ENCODE measurements around the gene SYK.

Gene SYK

DNA sequence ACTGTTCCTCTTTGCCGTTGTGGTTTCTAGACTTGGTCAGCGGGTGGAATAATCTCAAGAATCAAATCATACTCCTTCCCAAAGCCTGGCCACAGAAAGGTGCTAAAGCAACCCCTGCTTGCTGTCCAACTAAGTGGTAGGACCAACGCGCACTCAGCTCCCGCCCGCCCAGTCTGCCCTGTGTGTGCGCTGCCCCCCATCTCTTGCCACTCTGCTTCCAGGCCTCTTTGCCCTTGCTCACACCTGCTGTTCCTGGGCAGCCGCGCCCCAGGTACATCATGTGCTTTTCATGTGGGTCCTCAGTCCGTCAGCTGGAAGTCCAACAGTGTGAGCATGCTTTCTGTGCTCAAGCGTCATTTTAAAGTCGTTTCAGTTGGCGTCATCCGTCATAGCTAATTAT, 65.5 kb downstream of the SYK start:
- peaks cover 16 to 27% of the 10 kb centered on the region in 2 experiments for H3K4me1 ChIP-seq (ENCODE audit: control insufficient read depth in 1 of 2, insufficient read depth in 1 of 2, low read depth in 1 of 2, low read length in 1 of 2)
- H3K27ac ChIP-seq = no peak overlapping the region
- peaks cover 83% of the 10 kb centered on the region for H3K36me3 ChIP-seq
- peaks cover 3% of the 10 kb centered on the region for H3K9me3 ChIP-seq
- no peak for TF ChIP-seq CTCF (IDR thresholded peaks at IDR 0.05)
- H3K4me3 ChIP-seq (ENCODE audit: low read depth in 1 of 2, low read length in 1 of 2) = no peak overlapping the region
- H3K27me3 ChIP-seq = no peaks in the 10 kb centered on the region

DNA sequence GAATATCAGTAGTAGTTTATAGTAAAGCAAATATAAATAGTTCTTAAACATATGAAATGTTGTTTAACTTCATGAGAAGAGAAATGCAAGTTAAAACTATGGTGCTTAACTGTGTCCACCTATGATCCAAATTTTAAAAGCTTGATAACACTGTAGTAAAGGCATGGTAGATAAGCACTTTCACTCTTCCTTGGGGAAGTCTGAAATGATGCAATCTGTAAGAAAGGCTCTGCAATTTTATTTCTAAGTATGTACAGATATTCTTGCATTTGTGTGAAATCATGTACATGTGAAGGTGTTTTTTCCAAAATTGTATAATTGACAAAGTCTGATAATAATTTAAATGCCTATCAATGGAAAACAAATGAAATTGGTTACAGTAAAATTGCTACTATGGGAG, 66.9 kb downstream of the SYK start:
- H3K4me1 ChIP-seq (ENCODE audit: control insufficient read depth in 1 of 2, insufficient read depth in 1 of 2, low read depth in 1 of 2, low read length in 1 of 2) = peaks cover 16 to 27% of the 10 kb centered on the region in 2 experiments
- H3K27ac ChIP-seq = peak overlapping the region; percentile 21
- peaks cover 83% of the 10 kb centered on the region for H3K36me3 ChIP-seq
- TF ChIP-seq CTCF (IDR thresholded peaks at IDR 0.05) = no peak
- H3K27me3 ChIP-seq = no peaks in the 10 kb centered on the region
- H3K9me3 ChIP-seq = peaks cover 3% of the 10 kb centered on the region
- H3K4me3 ChIP-seq (ENCODE audit: low read depth in 1 of 2, low read length in 1 of 2) = no peak overlapping the region

DNA sequence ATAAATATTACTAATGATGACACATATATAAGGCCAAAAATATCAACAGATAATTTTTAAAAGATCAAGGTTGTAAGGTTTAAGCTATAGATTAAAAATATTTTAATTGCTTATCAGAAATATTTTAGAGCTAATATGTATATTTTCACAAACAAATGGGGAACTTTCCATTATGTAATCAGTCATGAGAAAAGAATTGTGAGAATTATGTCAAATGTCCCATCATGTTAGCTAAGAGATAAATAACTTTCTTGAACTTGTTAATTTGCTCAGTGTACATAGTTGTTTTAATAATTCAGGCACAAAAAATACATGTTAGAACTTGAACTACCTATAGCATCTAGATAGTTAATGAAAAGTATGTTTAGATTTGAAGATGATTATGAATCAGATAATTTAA, 67.7 kb downstream of the SYK start:
- H3K36me3 ChIP-seq = peaks cover 83% of the 10 kb centered on the region
- H3K27me3 ChIP-seq = no peaks in the 10 kb centered on the region
- H3K27ac ChIP-seq = peak overlapping the region; percentile 40

DNA sequence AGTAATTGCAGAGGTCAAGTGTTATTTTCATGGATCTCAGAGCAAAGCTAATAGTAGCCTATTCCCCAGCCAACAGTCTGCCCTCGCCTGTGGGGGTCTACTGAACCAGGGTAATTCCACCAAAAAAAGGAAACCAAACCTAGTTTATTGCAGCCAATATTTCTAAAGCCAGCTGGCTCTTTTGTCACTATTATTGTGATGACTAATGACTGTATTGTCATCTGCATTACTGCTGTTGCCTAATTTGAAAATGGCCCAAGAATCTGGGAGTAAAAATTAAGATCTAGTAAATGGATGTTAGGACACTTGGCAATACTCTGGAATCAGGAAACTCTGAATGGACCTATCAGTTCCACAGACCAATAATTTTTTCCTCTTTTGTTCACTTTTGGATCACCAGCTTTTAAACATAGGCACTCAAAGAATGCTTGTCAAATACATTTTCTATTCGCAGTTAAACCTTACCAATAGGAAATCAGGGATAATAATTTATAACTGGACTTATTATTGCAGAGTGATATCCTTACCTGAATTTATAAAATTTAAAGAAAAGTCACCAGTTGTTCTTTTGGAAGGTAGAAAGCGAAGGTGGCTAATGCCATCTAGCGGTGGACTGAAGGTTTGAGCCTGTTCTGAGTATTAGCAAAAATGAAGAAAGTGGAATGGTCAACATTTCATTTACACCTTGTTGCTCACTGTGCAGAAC, 69.2 kb downstream of the SYK start:
- H3K27ac ChIP-seq = peak overlapping the region; percentile 40

More for the DNA sequence above, 67.7 kb downstream of the SYK start:
- Histone ChIP-seq H3K4me3 (ENCODE audit: low read depth in 1 of 2, low read length in 1 of 2) (no peak overlapping the region), H3K9me3 (peaks cover 3% of the 10 kb centered on the region), H3K4me1 (ENCODE audit: control insufficient read depth in 1 of 2, insufficient read depth in 1 of 2, low read depth in 1 of 2, low read length in 1 of 2) (peaks cover 16 to 27% of the 10 kb centered on the region in 2 experiments)
- TF ChIP-seq CTCF (IDR thresholded peaks at IDR 0.05) = no peak

DNA sequence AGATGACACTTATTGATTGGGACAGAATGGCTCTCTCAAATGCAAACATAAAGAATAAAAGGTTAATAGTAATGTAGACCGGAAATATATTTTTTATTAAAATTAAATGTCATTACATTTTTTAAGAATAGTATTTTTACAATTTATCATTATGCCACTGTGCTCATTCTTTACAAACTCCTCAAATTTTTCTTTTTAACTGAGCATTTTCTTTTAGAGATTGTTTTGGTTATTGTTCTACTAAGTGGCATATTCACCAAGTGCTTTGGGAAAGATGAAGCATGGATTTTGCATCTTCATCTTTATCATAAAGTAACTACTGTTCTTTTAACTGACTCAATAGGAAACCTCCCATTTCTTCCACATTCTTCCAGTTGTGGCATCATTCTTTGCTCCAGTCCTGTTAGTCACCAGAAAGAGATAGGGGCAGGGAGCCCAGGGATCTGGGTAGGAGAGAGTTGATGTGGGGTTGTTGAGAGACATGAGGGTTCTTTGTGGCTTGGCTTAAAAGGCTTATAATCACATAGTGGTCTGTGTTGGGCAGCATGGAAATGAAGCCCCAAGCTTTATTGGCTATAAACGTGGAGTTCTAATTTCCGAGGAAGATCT, 69.8 kb downstream of the SYK start:
- Histone ChIP-seq H3K27ac (no peak overlapping the region), H3K27me3 (no peaks in the 10 kb centered on the region), H3K9me3 (peaks cover 3% of the 10 kb centered on the region), H3K4me3 (ENCODE audit: low read depth in 1 of 2, low read length in 1 of 2) (no peak overlapping the region), H3K36me3 (peaks cover 84% of the 10 kb centered on the region), H3K4me1 (ENCODE audit: control insufficient read depth in 1 of 2, insufficient read depth in 1 of 2, low read depth in 1 of 2, low read length in 1 of 2) (peaks cover 16 to 27% of the 10 kb centered on the region in 2 experiments)
- TF ChIP-seq CTCF (IDR thresholded peaks at IDR 0.05) = no peak

More for the DNA sequence above, 69.2 kb downstream of the SYK start:
- peak; percentile 64 for TF ChIP-seq CTCF (IDR thresholded peaks at IDR 0.05)
- Histone ChIP-seq H3K9me3 (peaks cover 3% of the 10 kb centered on the region), H3K36me3 (peaks cover 83% of the 10 kb centered on the region), H3K4me3 (ENCODE audit: low read depth in 1 of 2, low read length in 1 of 2) (no peak overlapping the region), H3K4me1 (ENCODE audit: control insufficient read depth in 1 of 2, insufficient read depth in 1 of 2, low read depth in 1 of 2, low read length in 1 of 2) (peaks cover 16 to 27% of the 10 kb centered on the region in 2 experiments), H3K27me3 (no peaks in the 10 kb centered on the region)
